HG02884 (cell line): ENCODE measurements around the gene CYP8B1.
"Not testable (repeated sequence)": the region's sequence is repeated elsewhere in the genome, so short reads cannot be mapped to it uniquely, and the experiment has no call there.

Experiments
- ATAC-seq: cut with Tn5 transposase; IDR thresholded peaks from one replicate; pipeline ENCODE4 v1.9.1; 2021; ENCODE audit warnings: mild to moderate bottlenecking, moderate library complexity; ENCODE audit not compliant: unreplicated experiment

The CYP8B1 gene

GRCh38 chr3:42886294-42886822 lies 10.7 kb upstream of the CYP8B1 start:
- ATAC-seq: no peak

- no peak for ATAC-seq
These were observed 8.6 kb upstream of the CYP8B1 start for GRCh38 chr3:42884324-42884723.

- ATAC-seq: not testable (repeated sequence)
These were observed 7.7 kb upstream of the CYP8B1 start for GRCh38 chr3:42883251-42883930.

GRCh38 chr3:42880601-42881451 lies 5.1 kb upstream of the CYP8B1 start:
- peak; percentile 98 for ATAC-seq

- no peak for ATAC-seq
These were observed 4.5 kb upstream of the CYP8B1 start for GRCh38 chr3:42880183-42880582.

- ATAC-seq: no peak
These were observed 2.2 kb upstream of the CYP8B1 start for GRCh38 chr3:42877881-42878280.

- ATAC-seq: no peak
These were observed 1.5 kb upstream of the CYP8B1 start for GRCh38 chr3:42876940-42877720.

GRCh38 chr3:42876401-42876800 lies 722 bp upstream of the CYP8B1 start:
- ATAC-seq: no peak

GRCh38 chr3:42874749-42875148 lies 930 bp downstream of the CYP8B1 start:
- ATAC-seq: no peak

GRCh38 chr3:42873221-42873982 lies 2.3 kb downstream of the CYP8B1 start:
- ATAC-seq: no peak

GRCh38 chr3:42872718-42873117 lies 3.0 kb downstream of the CYP8B1 start:
- no peak for ATAC-seq

- ATAC-seq: no peak
These were observed 4.0 kb downstream of the CYP8B1 start for GRCh38 chr3:42871592-42872196.

GRCh38 chr3:42868841-42869240 lies 6.8 kb downstream of the CYP8B1 start:
- no peak for ATAC-seq

GRCh38 chr3:42867138-42867537 lies 8.5 kb downstream of the CYP8B1 start:
- ATAC-seq: no peak

GRCh38 chr3:42865256-42865655 lies 10.4 kb downstream of the CYP8B1 start:
- no peak for ATAC-seq

GRCh38 chr3:42864321-42864950 lies 11.2 kb downstream of the CYP8B1 start:
- ATAC-seq: no peak

GRCh38 chr3:42856544-42856943 lies 19.1 kb downstream of the CYP8B1 start:
- no peak for ATAC-seq

GRCh38 chr3:42855547-42856380 lies 19.9 kb downstream of the CYP8B1 start:
- no peak for ATAC-seq

GRCh38 chr3:42855219-42855546 lies 20.5 kb downstream of the CYP8B1 start:
- no peak for ATAC-seq
